CD14-positive monocyte (primary cell): ENCODE data around the gene TRIM15. TPM values are rescaled to one million over a fixed set of nuclear protein-coding genes. Genes with fewer than 3 reads are reported as not detected.

Experiments
- DNase-seq, 3 donors: peaks; one replicate each; pipeline ENCODE4 v3.0.0-alpha.2; 2011 to 2022
- H2AFZ ChIP-seq: 2 replicates; pipeline ENCODE4 v1.6.0; 2012; ENCODE audit warnings: mild to moderate bottlenecking, low read depth, low read length, inconsistent platforms; ENCODE audit not compliant: insufficient read depth, poor library complexity, severe bottlenecking
- H3K27ac ChIP-seq, 2 donors: 1 replicate in 1 of 2; 2 replicates in 1 of 2; pipeline ENCODE4 v1.5.1; 2012 to 2013; ENCODE audit warnings: low read length in 2 of 2, control low read depth in 1 of 2, inconsistent platforms in 1 of 2, low read depth in 1 of 2, mild to moderate bottlenecking in 1 of 2
- H3K27me3 ChIP-seq, 2 donors: one replicate each; pipeline versions ENCODE4 v1.6.0 to v1.6.1; 2011 to 2013; ENCODE audit warnings: low read length in 2 of 2; ENCODE audit not compliant: control insufficient read depth in 2 of 2, insufficient read depth in 2 of 2
- H3K36me3 ChIP-seq, 2 donors: replicated peaks in 1 of 2; 1 replicate in 1 of 2; 2 replicates in 1 of 2; pipeline versions ENCODE4 v1.5.1 to v1.6.1; 2012 to 2013; ENCODE audit warnings: low read length in 2 of 2, control low read depth in 1 of 2, inconsistent platforms in 1 of 2, mild to moderate bottlenecking in 1 of 2; ENCODE audit not compliant: insufficient read depth in 2 of 2, control insufficient read depth in 1 of 2
- H3K4me1 ChIP-seq, 2 donors: 1 replicate in 1 of 2; 2 replicates in 1 of 2; pipeline versions ENCODE4 v1.5.1 to v1.6.1; 2012 to 2013; ENCODE audit warnings: low read length in 2 of 2, control low read depth in 1 of 2, inconsistent platforms in 1 of 2, mild to moderate bottlenecking in 1 of 2, moderate library complexity in 1 of 2; ENCODE audit not compliant: insufficient read depth in 2 of 2, control insufficient read depth in 1 of 2
- H3K4me2 ChIP-seq: replicated peaks from 2 replicates; pipeline ENCODE3; 2012; ENCODE audit warnings: low read length, moderate library complexity, mild to moderate bottlenecking; ENCODE audit not compliant: poor library complexity, severe bottlenecking; ENCODE audit errors: extremely low read depth
- H3K4me3 ChIP-seq, 3 experiments: fragments of 200-600 bp in 1 of 3; sonication (generic) in 1 of 3; replicated peaks in 1 of 3; 1 replicate in 2 of 3; 2 replicates in 1 of 3; pipeline ENCODE4 v1.5.1; 2011 to 2013; ENCODE audit warnings: low read length in 3 of 3, mild to moderate bottlenecking in 3 of 3, control low read depth in 2 of 3, low read depth in 2 of 3, inconsistent platforms in 1 of 3, moderate library complexity in 1 of 3
- H3K79me2 ChIP-seq: 2 replicates; pipeline ENCODE4 v1.6.0; 2012; ENCODE audit warnings: mild to moderate bottlenecking, control low read depth, inconsistent platforms, low read length, moderate library complexity; ENCODE audit not compliant: insufficient read depth
- H3K9ac ChIP-seq: 2 replicates; pipeline ENCODE4 v1.6.0; 2017; ENCODE audit warnings: low read length, mild to moderate bottlenecking; ENCODE audit not compliant: insufficient read depth, poor library complexity, severe bottlenecking
- H3K9me3 ChIP-seq, 2 donors: replicated peaks in 1 of 2; 1 replicate in 1 of 2; 2 replicates in 1 of 2; pipeline versions ENCODE4 v1.5.1 to v1.6.1; 2012 to 2013; ENCODE audit warnings: low read length in 2 of 2, control low read depth in 1 of 2; ENCODE audit not compliant: control insufficient read depth in 1 of 2, insufficient read depth in 1 of 2
- H4K20me1 ChIP-seq: 2 replicates; pipeline ENCODE4 v1.6.0; 2012; ENCODE audit warnings: mild to moderate bottlenecking, low read length, control low read depth, moderate library complexity; ENCODE audit not compliant: insufficient read depth
- H3K27ac Mint-ChIP-seq, 7 donors: one replicate each; pipeline ENCODE4 v1.8.0; 2020; ENCODE audit warnings: mild to moderate bottlenecking in 7 of 7, mixed read lengths in 7 of 7, moderate library complexity in 6 of 7, inconsistent platforms in 2 of 7
- H3K27me3 Mint-ChIP-seq, 3 donors: one replicate each; pipeline ENCODE4 v1.8.0; 2021 to 2022; ENCODE audit warnings: low read depth in 3 of 3, mild to moderate bottlenecking in 3 of 3, mixed read lengths in 3 of 3, moderate library complexity in 3 of 3, inconsistent platforms in 1 of 3
- H3K36me3 Mint-ChIP-seq, 2 donors: one replicate each; pipeline ENCODE4 v1.8.0; 2020; ENCODE audit warnings: mixed read lengths in 2 of 2, inconsistent platforms in 1 of 2, mild to moderate bottlenecking in 1 of 2
- H3K4me1 Mint-ChIP-seq: one replicate; pipeline ENCODE4 v1.8.0; 2020; ENCODE audit warnings: mild to moderate bottlenecking, mixed read lengths
- H3K4me3 Mint-ChIP-seq, 2 donors: one replicate each; pipeline ENCODE4 v1.8.0; 2020; ENCODE audit warnings: mild to moderate bottlenecking in 2 of 2, mixed read lengths in 2 of 2, moderate library complexity in 1 of 2
- H3K9me3 Mint-ChIP-seq, 7 donors: one replicate each; pipeline ENCODE4 v1.8.0; 2020 to 2022; ENCODE audit warnings: mixed read lengths in 7 of 7, mild to moderate bottlenecking in 6 of 7, moderate library complexity in 6 of 7, inconsistent platforms in 2 of 7
- WGBS: methylation state at CpG from one replicate; pipeline ENCODE4 v1.1.5; 2013; ENCODE audit warnings: missing lambda C conversion rate; ENCODE audit not compliant: insufficient coverage; 5-methylcytosine and 5-hydroxymethylcytosine counted together
- intact Hi-C, 2 donors: fragments of 100-400 bp; cut with micrococcal nuclease; formaldehyde crosslinking; loops; one replicate each; pipeline versions ENCODE4 v1.15.0 to v1.15.1; 2023
- polyA plus RNA-seq, 3 donors: library from polyadenylated mRNA; depleted of rRNA in 1 of 3; unstranded in 2 of 3; stranded (reverse) in 1 of 3; fragments of 300-500 nt in 2 of 3; fragments of >200 nt in 1 of 3; fragmentation: Illumina TruSeq in 2 of 3; gene quantifications; 1 replicate in 2 of 3; 2 replicates in 1 of 3; pipeline ENCODE4 v1.2.3, GENCODE V29; 2012 to 2021
- TF ChIP-seq, protein P1 (sequence below): fragments of 200-600 bp; IDR thresholded peaks from one replicate; pipeline ENCODE4 v1.8.0; 2022; ENCODE audit warnings: antibody characterized with exemption, mild to moderate bottlenecking

TRIM15 gene
- polyA plus RNA-seq, 3 donors: not detected

DNA sequence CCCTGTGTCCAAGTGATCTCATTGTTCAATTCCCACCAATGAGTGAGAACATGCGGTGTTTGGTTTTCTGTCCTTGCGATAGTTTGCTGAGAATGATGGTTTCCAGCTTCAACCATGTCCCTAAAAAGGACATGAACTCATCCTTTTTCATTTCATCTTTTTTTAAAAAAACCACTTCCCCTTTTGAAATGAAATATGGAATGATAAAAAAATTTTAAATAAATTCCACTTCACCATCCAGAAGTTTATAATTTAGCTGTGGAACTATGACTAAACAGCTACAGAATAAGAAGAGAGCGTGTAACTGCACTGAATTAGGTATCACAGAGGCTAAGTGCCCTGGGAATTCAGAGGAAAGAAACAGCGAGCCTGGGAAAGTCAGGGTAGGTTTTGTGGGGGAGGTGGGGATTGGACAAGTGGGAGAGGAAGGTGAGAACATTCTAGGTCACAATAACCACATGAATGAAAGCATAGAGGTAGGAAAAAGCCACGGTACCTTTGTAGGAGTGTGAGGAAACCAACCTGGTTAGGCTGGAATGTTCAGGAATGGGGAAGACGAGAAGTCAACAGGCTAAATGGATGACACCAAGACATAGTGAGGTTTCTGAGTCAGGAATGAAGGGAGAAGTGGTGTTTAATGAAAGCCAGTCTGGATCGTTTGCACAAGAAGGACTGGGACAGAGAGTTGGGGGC, 13.3 kb upstream of the TRIM15 start:
- Mint-ChIP-seq H3K4me1 (peaks cover 19% of the 10 kb centered on the region), H3K36me3 (no peaks in the 10 kb centered on the region), H3K9me3 (peaks cover 0 to 3% (median 0%) of the 10 kb centered on the region in 7 donors), H3K4me3 (no peak overlapping the region), H3K27ac (no peak overlapping the region), H3K27me3 (peaks cover 2 to 7% (median 4%) of the 10 kb centered on the region in 3 donors)
- intact Hi-C loops: no loop called here
- H3K36me3 ChIP-seq: no peaks in the 10 kb centered on the region
- peaks cover 8 to 18% of the 10 kb centered on the region in 2 donors for H3K4me1 ChIP-seq
- WGBS: 67% methylated on average over 5 of the region's 7 CpGs
- TF ChIP-seq, protein P1, sequence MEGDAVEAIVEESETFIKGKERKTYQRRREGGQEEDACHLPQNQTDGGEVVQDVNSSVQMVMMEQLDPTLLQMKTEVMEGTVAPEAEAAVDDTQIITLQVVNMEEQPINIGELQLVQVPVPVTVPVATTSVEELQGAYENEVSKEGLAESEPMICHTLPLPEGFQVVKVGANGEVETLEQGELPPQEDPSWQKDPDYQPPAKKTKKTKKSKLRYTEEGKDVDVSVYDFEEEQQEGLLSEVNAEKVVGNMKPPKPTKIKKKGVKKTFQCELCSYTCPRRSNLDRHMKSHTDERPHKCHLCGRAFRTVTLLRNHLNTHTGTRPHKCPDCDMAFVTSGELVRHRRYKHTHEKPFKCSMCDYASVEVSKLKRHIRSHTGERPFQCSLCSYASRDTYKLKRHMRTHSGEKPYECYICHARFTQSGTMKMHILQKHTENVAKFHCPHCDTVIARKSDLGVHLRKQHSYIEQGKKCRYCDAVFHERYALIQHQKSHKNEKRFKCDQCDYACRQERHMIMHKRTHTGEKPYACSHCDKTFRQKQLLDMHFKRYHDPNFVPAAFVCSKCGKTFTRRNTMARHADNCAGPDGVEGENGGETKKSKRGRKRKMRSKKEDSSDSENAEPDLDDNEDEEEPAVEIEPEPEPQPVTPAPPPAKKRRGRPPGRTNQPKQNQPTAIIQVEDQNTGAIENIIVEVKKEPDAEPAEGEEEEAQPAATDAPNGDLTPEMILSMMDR: no peak
- H2AFZ ChIP-seq: no peak overlapping the region
- H4K20me1 ChIP-seq: no peaks in the 10 kb centered on the region
- H3K4me3 ChIP-seq: no peak overlapping the region
- no peak for DNase-seq
- peaks cover 0 to 2% of the 10 kb centered on the region in 2 donors for H3K27me3 ChIP-seq
- H3K27ac ChIP-seq: no peak overlapping the region
- H3K9me3 ChIP-seq: no peaks in the 10 kb centered on the region
- no peaks in the 10 kb centered on the region for H3K79me2 ChIP-seq
- H3K9ac ChIP-seq: no peak overlapping the region
- H3K4me2 ChIP-seq: no peak overlapping the region

DNA sequence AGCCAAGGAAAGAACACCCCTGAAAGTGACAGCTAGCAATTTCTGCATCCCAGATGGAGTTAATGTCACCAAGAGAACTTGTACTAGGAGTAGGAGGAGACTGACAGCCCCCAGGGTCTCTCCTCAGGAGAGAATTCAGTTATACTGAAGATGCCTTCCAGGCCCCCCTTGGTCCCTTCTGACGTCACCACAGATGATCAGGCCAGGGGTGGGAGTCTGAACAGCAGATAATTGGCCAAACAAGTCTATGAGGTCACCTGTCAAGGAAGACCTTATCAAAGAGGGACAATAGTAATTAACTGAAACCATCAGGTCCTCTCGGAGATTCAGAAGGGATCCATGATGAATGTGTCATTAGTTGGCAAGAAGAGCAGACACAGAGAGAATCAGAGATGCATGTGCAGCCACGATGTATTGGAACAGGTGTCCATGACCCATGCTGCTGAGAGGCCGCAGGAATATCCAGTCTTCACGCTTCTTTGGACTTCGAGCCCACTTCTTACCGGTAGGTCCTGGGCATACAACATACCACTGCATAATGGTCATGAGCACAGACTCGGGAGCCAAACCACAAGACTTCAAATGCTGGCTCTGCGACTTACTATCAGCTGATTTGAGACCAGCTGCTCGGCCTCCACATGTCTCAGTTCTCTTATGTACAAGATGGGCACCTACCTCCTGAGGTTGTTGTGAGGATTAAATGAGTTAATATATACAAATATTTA, 12.5 kb upstream of the TRIM15 start:
- no peaks in the 10 kb centered on the region for H3K9me3 ChIP-seq
- H4K20me1 ChIP-seq: no peaks in the 10 kb centered on the region
- Mint-ChIP-seq H3K4me3 (no peak overlapping the region), H3K9me3 (peaks cover 0 to 3% (median 0%) of the 10 kb centered on the region in 7 donors), H3K27ac (no peak overlapping the region), H3K4me1 (peaks cover 19% of the 10 kb centered on the region), H3K36me3 (no peaks in the 10 kb centered on the region), H3K27me3 (peaks cover 0 to 3% (median 2%) of the 10 kb centered on the region in 3 donors)
- H2AFZ ChIP-seq: peak overlapping the region; percentile 51
- H3K36me3 ChIP-seq: no peaks in the 10 kb centered on the region
- H3K4me2 ChIP-seq: no peak overlapping the region
- H3K4me3 ChIP-seq: no peak overlapping the region
- H3K27me3 ChIP-seq: no peaks in the 10 kb centered on the region
- TF ChIP-seq, protein P1: no peak
- peaks cover 10 to 19% of the 10 kb centered on the region in 2 donors for H3K4me1 ChIP-seq
- intact Hi-C loops: no loop called here
- DNase-seq: no peak
- no peaks in the 10 kb centered on the region for H3K79me2 ChIP-seq
- no peak overlapping the region for H3K9ac ChIP-seq
- H3K27ac ChIP-seq: no peak overlapping the region
- WGBS: 94% methylated on average over 7 of the region's 10 CpGs
